Suprapubic skin (tissue), 4 donors: Measurements from ENCODE around the gene RASSF10. TPM values are rescaled to one million over a fixed set of nuclear protein-coding genes. Genes with fewer than 3 reads are reported as not detected.
A peak's percentile ranks its signal among the peaks of the same experiment; 100 is the strongest.

Experiments
- DNase-seq, 2 donors: peaks; one replicate each; pipeline ENCODE4 v3.0.0-alpha.2; 2019; ENCODE audit warnings: low spot score in 2 of 2
- H3K27ac ChIP-seq: fragments of 200-600 bp; sonication (generic); one replicate; pipeline ENCODE4 v1.5.1; 2019
- H3K27me3 ChIP-seq: fragments of 200-600 bp; sonication (generic); one replicate; pipeline ENCODE4 v1.5.1; 2019
- H3K36me3 ChIP-seq: fragments of 200-600 bp; sonication (generic); one replicate; pipeline ENCODE4 v1.5.1; 2019
- H3K4me1 ChIP-seq: fragments of 200-600 bp; sonication (generic); one replicate; pipeline ENCODE4 v1.5.1; 2019
- H3K4me3 ChIP-seq: fragments of 200-600 bp; sonication (generic); one replicate; pipeline ENCODE4 v1.5.1; 2019; ENCODE audit warnings: mild to moderate bottlenecking
- H3K9me3 ChIP-seq: fragments of 200-600 bp; sonication (generic); one replicate; pipeline ENCODE4 v1.5.1; 2019
- CTCF ChIP-seq, 2 donors: fragments of 200-600 bp in 1 of 2; fragments of 450-650 bp in 1 of 2; sonication (generic) in 1 of 2; IDR thresholded peaks; one replicate each; pipeline ENCODE4 v1.5.1; 2016 to 2019; ENCODE audit warnings: antibody characterized with exemption in 2 of 2, mild to moderate bottlenecking in 1 of 2, moderate library complexity in 1 of 2
- EP300 ChIP-seq: sonication (generic); formaldehyde crosslinking; IDR thresholded peaks from one replicate; pipeline ENCODE4 v1.6.1; 2017; ENCODE audit warnings: antibody characterized with exemption
- POLR2A ChIP-seq, 2 donors: fragments of 450-650 bp; IDR thresholded peaks; one replicate each; pipeline ENCODE4 v1.6.1; 2017; ENCODE audit warnings: antibody characterized with exemption in 2 of 2, mild to moderate bottlenecking in 2 of 2, moderate library complexity in 2 of 2
- POLR2AphosphoS5 ChIP-seq, 3 donors: sonication (generic); formaldehyde crosslinking; IDR thresholded peaks; one replicate each; pipeline ENCODE4 v1.6.1; 2017; ENCODE audit warnings: antibody characterized with exemption in 3 of 3
- WGBS: methylation state at CpG from one replicate; pipeline ENCODE4 v1.1.5; 2018; 5-methylcytosine and 5-hydroxymethylcytosine counted together
- total RNA-seq, 4 donors: library from RNA; depleted of rRNA; stranded (reverse); fragments of >200 nt; gene quantifications; one replicate each; pipeline ENCODE4 v1.1.0, GENCODE V29; 2016

The RASSF10 gene
- total RNA-seq = 10 to 100 TPM in 1 of 4 donors, 1 to 10 TPM in 3; 7.1 to 22.0 (median 8.4) TPM

GRCh38 chr11:13008625-13009475, at the start of gene RASSF10:
Gene RASSF10, plus strand, starts transcription at chr11:13009316. Its CDS starts 261 bp downstream, at chr11:13009577.
- DNase-seq = peak in 1 of 2 donors; percentile 78
- Histone ChIP-seq H3K4me3 (peak within 1 kb of the TSS; percentile 63), H3K27me3 (peaks cover 68% of the 10 kb centered on the region), H3K4me1 (peaks cover 29% of the 10 kb centered on the region), H3K36me3 (no peaks in the 10 kb centered on the region), H3K27ac (peak within 1 kb of the TSS; percentile 81), H3K9me3 (no peaks in the 10 kb centered on the region)
- TF ChIP-seq CTCF (IDR thresholded peaks at IDR 0.05) = no peak
- peak in 1 of 3 donors; percentile 30 for TF ChIP-seq POLR2AphosphoS5 (IDR thresholded peaks at IDR 0.05)
- 5% methylated on average over 34 of the region's 68 CpGs for WGBS

- no peaks in the 10 kb centered on the region for H3K4me1 ChIP-seq
- no peaks in the 10 kb centered on the region for H3K36me3 ChIP-seq
- DNase-seq = no peak
- no peaks in the 10 kb centered on the region for H3K9me3 ChIP-seq
- 63% methylated on average over 2 of the region's 2 CpGs for WGBS
- no peak overlapping the region for H3K4me3 ChIP-seq
- TF ChIP-seq CTCF (IDR thresholded peaks at IDR 0.05) = no peak
- TF ChIP-seq POLR2AphosphoS5 (IDR thresholded peaks at IDR 0.05) = no peak
- TF ChIP-seq EP300 = no peak
- no peak for TF ChIP-seq POLR2A (IDR thresholded peaks at IDR 0.05)
- H3K27ac ChIP-seq = no peak overlapping the region
- no peaks in the 10 kb centered on the region for H3K27me3 ChIP-seq
Measured at GRCh38 chr11:12961615-12962014, 47.5 kb upstream of the RASSF10 start.

GRCh38 chr11:12962306-12962705, 46.8 kb upstream of the RASSF10 start:
- 93% methylated on average over 9 of the region's 10 CpGs for WGBS
- no peak overlapping the region for H3K4me3 ChIP-seq
- no peak for DNase-seq
- no peaks in the 10 kb centered on the region for H3K36me3 ChIP-seq
- no peaks in the 10 kb centered on the region for H3K4me1 ChIP-seq
- no peaks in the 10 kb centered on the region for H3K27me3 ChIP-seq
- H3K9me3 ChIP-seq = no peaks in the 10 kb centered on the region
- no peak overlapping the region for H3K27ac ChIP-seq
- TF ChIP-seq POLR2A (IDR thresholded peaks at IDR 0.05) = no peak

- H3K27me3 ChIP-seq = no peaks in the 10 kb centered on the region
- H3K27ac ChIP-seq = no peak overlapping the region
- WGBS = 95% methylated on average over 5 of the region's 5 CpGs
- H3K4me1 ChIP-seq = no peaks in the 10 kb centered on the region
- H3K36me3 ChIP-seq = no peaks in the 10 kb centered on the region
- no peak for DNase-seq
- no peaks in the 10 kb centered on the region for H3K9me3 ChIP-seq
- H3K4me3 ChIP-seq = no peak overlapping the region
- TF ChIP-seq POLR2A (IDR thresholded peaks at IDR 0.05) (no peak), POLR2AphosphoS5 (IDR thresholded peaks at IDR 0.05) (no peak), CTCF (IDR thresholded peaks at IDR 0.05) (no peak), EP300 (no peak)
Measured at GRCh38 chr11:12963051-12963450, 46.1 kb upstream of the RASSF10 start.

- 27% methylated on average over 13 of the region's 13 CpGs for WGBS
- Histone ChIP-seq H3K27ac (no peak overlapping the region), H3K9me3 (no peaks in the 10 kb centered on the region), H3K36me3 (no peaks in the 10 kb centered on the region), H3K27me3 (no peaks in the 10 kb centered on the region), H3K4me1 (no peaks in the 10 kb centered on the region), H3K4me3 (no peak overlapping the region)
- TF ChIP-seq POLR2AphosphoS5 (IDR thresholded peaks at IDR 0.05) (no peak), CTCF (IDR thresholded peaks at IDR 0.05) (peak; percentile 82 to 84)
- DNase-seq = peak; percentile 78 to 80
Measured at GRCh38 chr11:12963792-12964536, 45.2 kb upstream of the RASSF10 start.
